IMR-90 (cell line): ENCODE measurements around the gene IL17D. TPM values are rescaled to one million over a fixed set of nuclear protein-coding genes. Genes with fewer than 3 reads are reported as not detected.

Source experiments
- RCOR1 ChIP-seq: IDR thresholded peaks from 2 replicates; pipeline ENCODE4 v1.6.1; 2012; ENCODE audit warnings: mild to moderate bottlenecking, low read length, improper control_type of control experiment; ENCODE audit not compliant: insufficient replicate concordance
- USF2 ChIP-seq: fragments of 150-350 bp; IDR thresholded peaks from 2 replicates; pipeline ENCODE4 v1.6.1; 2017; ENCODE audit warnings: mild to moderate bottlenecking, antibody characterized with exemption, low read length, low read depth
- polyA plus RNA-seq, 3 experiments: library from polyadenylated mRNA; depleted of rRNA; stranded (reverse); fragments of >200 nt; gene quantifications; 2 replicates each; pipeline ENCODE4 v1.2.3, GENCODE V29; 2012; ENCODE audit warnings: low replicate concordance in 1 of 3
- total RNA-seq: library from RNA; depleted of rRNA; stranded (reverse); fragments of >200 nt; gene quantifications from 2 replicates; pipeline ENCODE4 v1.2.3, GENCODE V29; 2012

Gene IL17D
- total and polyA plus RNA-seq, 2 of the 4 experiments (the other 2 are of a cell fraction) = 0.72 to 1.4 TPM

GRCh38 chr13:20717581-20718542, 14.4 kb downstream of the IL17D start (continued):
- TF ChIP-seq RCOR1 = no peak
- TF ChIP-seq USF2 = no peak
